ENCODE measurements around the gene FLVCR1. TPM values are rescaled to one million over a fixed set of nuclear protein-coding genes. Genes with fewer than 3 reads are reported as not detected.
A peak's percentile ranks its signal among the peaks of the same experiment; 100 is the strongest.

The FLVCR1 gene
- polyA plus RNA-seq (2012; ENCODE audit: insufficient read length, low read depth), result 4.8 TPM

GRCh38 chr1:212857992-212858460 is at the start of gene FLVCR1:
TSS of gene FLVCR1 (plus strand) at chr1:212858275. CDS start at chr1:212858453, 178 bp downstream.
- peak; percentile 93 for TF ChIP-seq FOXP2 (optimal IDR thresholded peaks at IDR 0.05; ENCODE audit: borderline replicate concordance, extremely low read depth, extremely low read length, insufficient read depth)
- peak; percentile 79 for TF ChIP-seq POLR2AphosphoS5 (IDR thresholded peaks at IDR 0.05; ENCODE audit: low read depth, low read length)
- TF ChIP-seq, protein P1, sequence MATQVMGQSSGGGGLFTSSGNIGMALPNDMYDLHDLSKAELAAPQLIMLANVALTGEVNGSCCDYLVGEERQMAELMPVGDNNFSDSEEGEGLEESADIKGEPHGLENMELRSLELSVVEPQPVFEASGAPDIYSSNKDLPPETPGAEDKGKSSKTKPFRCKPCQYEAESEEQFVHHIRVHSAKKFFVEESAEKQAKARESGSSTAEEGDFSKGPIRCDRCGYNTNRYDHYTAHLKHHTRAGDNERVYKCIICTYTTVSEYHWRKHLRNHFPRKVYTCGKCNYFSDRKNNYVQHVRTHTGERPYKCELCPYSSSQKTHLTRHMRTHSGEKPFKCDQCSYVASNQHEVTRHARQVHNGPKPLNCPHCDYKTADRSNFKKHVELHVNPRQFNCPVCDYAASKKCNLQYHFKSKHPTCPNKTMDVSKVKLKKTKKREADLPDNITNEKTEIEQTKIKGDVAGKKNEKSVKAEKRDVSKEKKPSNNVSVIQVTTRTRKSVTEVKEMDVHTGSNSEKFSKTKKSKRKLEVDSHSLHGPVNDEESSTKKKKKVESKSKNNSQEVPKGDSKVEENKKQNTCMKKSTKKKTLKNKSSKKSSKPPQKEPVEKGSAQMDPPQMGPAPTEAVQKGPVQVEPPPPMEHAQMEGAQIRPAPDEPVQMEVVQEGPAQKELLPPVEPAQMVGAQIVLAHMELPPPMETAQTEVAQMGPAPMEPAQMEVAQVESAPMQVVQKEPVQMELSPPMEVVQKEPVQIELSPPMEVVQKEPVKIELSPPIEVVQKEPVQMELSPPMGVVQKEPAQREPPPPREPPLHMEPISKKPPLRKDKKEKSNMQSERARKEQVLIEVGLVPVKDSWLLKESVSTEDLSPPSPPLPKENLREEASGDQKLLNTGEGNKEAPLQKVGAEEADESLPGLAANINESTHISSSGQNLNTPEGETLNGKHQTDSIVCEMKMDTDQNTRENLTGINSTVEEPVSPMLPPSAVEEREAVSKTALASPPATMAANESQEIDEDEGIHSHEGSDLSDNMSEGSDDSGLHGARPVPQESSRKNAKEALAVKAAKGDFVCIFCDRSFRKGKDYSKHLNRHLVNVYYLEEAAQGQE (IDR thresholded peaks at IDR 0.05; ENCODE audit: insufficient read depth in 1 of 2, low read depth in 2 of 2, low read length in 2 of 2), result no peak
- peak; percentile 86 for TF ChIP-seq TAF1 (IDR thresholded peaks at IDR 0.05; ENCODE audit: borderline replicate concordance, insufficient read depth, low read length)
- TF ChIP-seq SIN3A (IDR thresholded peaks at IDR 0.05; ENCODE audit: borderline replicate concordance, insufficient read depth, low read length), result peak; percentile 18

- no peak for TF ChIP-seq POLR2AphosphoS5 (IDR thresholded peaks at IDR 0.05; ENCODE audit: low read depth, low read length)
- TF ChIP-seq TAF1 (IDR thresholded peaks at IDR 0.05; ENCODE audit: borderline replicate concordance, insufficient read depth, low read length), result no peak
- no peak for TF ChIP-seq FOXP2 (optimal IDR thresholded peaks at IDR 0.05; ENCODE audit: borderline replicate concordance, extremely low read depth, extremely low read length, insufficient read depth)
- TF ChIP-seq, protein P1 (IDR thresholded peaks at IDR 0.05; ENCODE audit: insufficient read depth in 1 of 2, low read depth in 2 of 2, low read length in 2 of 2), result no peak
- no peak for TF ChIP-seq SIN3A (IDR thresholded peaks at IDR 0.05; ENCODE audit: borderline replicate concordance, insufficient read depth, low read length)
These were observed 43.3 kb upstream of the FLVCR1 start for GRCh38 chr1:212814537-212815334.

DNA sequence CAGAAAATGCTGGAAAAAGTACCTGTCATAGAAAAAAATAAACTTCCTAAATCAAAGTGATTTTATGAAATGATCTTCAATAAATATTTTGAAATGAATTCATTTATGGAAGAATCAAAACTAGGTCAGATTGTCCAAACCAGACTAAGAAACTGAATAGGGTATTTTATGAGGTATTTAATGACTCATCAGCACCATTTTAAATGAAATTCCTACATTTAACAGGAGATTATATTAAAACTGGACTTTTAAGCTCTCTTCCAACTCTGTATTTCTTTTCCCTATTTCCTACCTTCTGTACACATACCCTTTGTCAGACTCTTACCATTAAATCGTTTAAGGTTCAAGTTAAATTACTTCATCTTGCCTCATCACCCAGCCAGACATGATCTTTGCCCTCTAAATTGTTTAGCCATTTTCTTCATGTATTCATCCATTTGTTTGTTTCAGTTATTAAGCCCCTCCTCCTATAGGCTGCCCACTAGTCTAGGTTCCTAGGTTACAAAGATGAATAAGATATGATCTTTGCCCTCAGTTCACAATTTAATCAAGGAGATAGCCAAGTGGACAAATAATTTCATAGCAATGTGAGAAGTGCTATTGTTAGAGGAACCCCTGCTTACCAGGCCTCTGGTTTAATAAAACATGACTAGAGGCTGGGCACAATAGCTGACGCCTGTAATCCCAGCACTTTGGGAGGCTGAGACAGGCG is 41.4 kb upstream of the FLVCR1 start:
- TF ChIP-seq TAF1 (IDR thresholded peaks at IDR 0.05; ENCODE audit: borderline replicate concordance, insufficient read depth, low read length) (no peak), POLR2AphosphoS5 (IDR thresholded peaks at IDR 0.05; ENCODE audit: low read depth, low read length) (no peak), SIN3A (IDR thresholded peaks at IDR 0.05; ENCODE audit: borderline replicate concordance, insufficient read depth, low read length) (no peak), FOXP2 (optimal IDR thresholded peaks at IDR 0.05; ENCODE audit: borderline replicate concordance, extremely low read depth, extremely low read length, insufficient read depth) (no peak)
- TF ChIP-seq, protein P1 (IDR thresholded peaks at IDR 0.05; ENCODE audit: insufficient read depth in 1 of 2, low read depth in 2 of 2, low read length in 2 of 2), result no peak

GRCh38 chr1:212819726-212820125 is 38.3 kb upstream of the FLVCR1 start:
- no peak for TF ChIP-seq POLR2AphosphoS5 (IDR thresholded peaks at IDR 0.05; ENCODE audit: low read depth, low read length)

DNA sequence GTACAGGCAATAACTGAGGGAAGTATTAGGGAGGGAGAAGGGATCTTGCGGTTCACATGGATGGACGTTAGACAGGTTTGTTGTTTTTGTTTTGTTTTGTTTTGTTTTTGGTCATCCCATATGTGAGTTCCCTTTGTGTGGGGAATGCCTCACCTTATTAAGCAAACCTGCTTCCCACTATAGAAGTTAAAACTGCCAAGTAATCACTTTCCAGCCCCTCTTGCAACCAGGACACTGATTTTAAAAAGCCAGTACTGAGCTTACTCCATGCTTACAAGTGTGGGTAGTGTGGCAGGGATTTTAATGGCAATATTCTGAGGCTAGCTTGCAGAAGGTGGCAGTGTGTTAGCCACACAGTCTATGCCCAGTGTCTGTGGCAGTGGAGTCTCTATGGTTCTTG is 37.1 kb upstream of the FLVCR1 start:
- TF ChIP-seq TAF1 (IDR thresholded peaks at IDR 0.05; ENCODE audit: borderline replicate concordance, insufficient read depth, low read length), result no peak
- TF ChIP-seq, protein P1 (IDR thresholded peaks at IDR 0.05; ENCODE audit: insufficient read depth in 1 of 2, low read depth in 2 of 2, low read length in 2 of 2), result no peak
- TF ChIP-seq SIN3A (IDR thresholded peaks at IDR 0.05; ENCODE audit: borderline replicate concordance, insufficient read depth, low read length), result no peak
- no peak for TF ChIP-seq POLR2AphosphoS5 (IDR thresholded peaks at IDR 0.05; ENCODE audit: low read depth, low read length)
- TF ChIP-seq FOXP2 (optimal IDR thresholded peaks at IDR 0.05; ENCODE audit: borderline replicate concordance, extremely low read depth, extremely low read length, insufficient read depth), result no peak
